ENCODE results near the gene AP1B1.

The AP1B1 gene

DNA sequence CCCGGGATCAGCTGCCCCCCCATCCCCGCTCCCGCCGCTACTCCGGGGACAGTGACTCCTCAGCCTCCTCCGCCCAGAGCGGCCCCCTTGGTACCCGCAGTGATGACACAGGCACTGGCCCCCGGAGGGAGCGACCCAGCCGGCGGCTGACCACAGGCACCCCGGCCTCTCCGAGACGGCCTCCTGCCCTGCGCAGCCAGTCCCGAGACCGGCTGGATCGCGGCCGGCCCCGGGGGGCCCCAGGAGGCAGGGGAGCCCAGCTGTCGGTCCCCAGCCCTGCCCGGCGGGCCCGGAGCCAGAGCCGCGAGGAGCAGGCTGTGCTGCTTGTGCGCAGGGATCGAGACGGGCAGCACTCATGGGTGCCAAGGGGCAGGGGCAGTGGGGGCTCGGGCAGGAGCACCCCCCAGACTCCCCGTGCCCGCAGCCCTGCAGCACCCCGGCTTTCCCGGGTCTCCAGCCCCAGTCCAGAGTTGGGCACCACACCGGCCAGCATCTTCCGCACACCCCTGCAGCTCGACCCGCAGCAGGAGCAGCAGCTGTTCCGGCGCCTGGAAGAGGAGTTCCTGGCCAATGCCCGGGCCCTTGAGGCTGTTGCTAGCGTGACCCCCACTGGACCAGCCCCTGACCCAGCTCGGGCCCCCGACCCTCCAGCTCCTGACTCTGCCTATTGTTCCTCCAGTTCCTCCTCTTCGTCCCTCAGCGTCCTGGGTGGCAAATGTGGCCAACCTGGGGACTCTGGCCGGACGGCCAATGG is 76.7 kb downstream of the AP1B1 start:
- no peak for DNase-seq

DNA sequence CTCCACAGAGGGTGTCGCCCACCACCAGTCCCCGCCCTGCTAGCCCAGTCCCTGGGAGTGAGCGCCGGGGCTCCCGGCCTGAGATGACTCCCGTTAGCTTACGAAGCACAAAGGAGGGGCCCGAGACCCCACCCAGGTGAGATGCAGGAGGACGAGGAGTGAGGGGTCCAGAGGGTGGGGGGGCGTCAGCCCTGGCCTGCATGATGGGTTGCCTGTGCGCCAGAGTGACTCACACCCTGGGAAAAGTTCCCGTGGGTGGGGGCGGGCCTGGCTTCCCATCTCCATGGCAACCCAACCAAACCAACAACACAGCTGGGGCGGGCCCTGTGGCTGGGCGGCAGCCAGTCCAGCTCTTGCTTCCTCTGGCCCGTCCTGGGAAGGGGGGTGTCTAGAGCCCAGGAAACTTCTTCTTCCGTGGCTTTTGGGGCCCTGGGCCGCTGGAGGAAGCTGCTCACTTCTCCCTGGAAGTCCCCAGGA is 77.5 kb downstream of the AP1B1 start:
- DNase-seq, result no peak

DNA sequence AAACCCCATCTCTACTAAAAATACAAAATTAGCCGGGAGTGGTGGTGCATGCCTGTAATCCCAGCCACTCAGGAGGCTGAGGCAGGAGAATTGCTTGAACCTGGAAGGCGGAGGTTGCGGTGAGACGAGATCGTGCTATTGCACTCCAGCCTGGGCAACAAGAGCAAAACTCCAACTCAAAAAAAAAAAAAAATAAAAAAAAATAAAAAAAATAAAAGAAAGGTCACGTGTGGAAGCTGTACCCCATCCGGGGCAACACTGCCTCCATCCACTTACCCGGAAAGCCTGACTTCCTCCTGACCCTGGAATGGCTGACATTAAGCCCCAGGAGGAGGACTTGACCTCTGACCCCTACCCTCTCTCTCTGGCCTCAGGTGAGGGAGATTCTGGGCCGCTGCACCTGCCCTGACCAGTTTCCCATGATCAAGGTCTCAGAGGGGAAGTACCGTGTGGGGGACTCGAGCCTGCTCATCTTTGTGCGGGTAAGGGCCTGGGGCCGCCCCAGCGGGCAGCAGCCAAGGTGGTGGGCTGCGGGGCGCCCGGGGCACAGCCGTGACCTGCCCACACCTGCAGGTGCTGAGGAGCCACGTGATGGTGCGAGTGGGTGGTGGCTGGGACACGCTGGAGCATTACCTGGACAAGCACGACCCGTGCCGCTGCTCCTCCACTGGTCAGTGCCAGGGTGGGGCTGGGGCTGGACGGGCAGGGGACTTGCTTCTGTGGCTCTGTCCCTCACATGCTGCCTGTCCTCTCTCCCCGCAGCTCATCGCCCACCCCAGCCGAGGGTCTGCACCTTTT is 78.1 kb downstream of the AP1B1 start:
- no peak for DNase-seq

DNA sequence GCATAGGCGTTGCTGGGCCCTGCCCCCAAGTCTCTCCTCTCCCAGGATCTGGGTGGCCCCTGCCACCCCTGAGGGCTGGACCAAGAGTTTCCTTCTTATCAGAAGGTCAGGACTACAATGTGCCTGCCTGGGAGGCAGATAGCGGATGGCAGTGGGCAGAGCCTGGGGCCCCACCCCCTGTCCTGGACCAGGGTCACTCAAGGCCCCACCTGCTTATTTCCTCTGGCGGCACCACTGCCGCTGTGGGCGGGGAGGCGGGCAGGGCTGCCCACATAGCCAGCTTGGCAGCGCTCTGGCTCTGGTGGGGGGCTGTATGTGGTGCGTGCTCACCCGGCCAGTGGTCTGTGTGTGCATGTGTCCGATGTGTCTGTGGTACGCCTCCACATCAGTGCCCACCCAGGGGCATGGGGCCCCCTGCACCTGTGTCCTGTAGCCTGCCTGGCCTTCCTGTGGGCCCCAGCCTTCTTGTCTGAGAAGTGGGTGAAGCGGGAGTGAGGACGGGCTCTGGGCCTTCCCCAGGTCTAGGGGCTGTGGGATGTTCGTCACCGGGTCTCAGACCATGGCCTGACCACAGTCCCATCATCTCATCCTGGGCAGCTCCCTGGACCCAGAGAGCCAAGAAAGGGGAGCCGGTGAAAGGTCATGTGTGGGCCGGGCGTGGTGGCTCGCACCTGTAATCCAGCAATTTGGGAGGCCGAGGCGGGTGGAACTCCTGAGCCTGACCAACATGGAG is 78.9 kb downstream of the AP1B1 start:
- no peak for DNase-seq

DNA sequence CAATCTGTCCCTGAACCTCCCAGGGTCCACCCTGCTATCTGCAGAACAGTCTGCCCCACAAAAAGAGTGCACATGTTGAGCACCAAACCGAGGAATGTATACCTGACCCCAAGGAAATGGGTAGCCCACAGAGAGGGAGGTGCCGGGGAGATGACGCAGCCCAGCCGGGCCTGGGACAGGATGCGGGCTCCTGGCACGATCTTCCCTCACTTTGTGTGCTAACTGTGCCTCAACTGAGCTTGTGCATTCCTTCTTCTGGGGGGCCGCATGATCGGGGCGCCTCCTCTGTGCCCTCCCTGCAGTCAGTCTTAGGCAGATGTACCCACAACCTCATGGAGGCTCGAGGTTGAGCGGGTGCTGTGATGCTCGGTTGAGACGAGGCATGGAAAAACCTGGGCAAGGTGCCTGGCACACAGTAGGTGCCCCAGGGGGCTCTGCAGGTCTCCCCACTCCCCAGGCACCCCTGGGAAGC is 79.5 kb downstream of the AP1B1 start:
- no peak for DNase-seq

DNA sequence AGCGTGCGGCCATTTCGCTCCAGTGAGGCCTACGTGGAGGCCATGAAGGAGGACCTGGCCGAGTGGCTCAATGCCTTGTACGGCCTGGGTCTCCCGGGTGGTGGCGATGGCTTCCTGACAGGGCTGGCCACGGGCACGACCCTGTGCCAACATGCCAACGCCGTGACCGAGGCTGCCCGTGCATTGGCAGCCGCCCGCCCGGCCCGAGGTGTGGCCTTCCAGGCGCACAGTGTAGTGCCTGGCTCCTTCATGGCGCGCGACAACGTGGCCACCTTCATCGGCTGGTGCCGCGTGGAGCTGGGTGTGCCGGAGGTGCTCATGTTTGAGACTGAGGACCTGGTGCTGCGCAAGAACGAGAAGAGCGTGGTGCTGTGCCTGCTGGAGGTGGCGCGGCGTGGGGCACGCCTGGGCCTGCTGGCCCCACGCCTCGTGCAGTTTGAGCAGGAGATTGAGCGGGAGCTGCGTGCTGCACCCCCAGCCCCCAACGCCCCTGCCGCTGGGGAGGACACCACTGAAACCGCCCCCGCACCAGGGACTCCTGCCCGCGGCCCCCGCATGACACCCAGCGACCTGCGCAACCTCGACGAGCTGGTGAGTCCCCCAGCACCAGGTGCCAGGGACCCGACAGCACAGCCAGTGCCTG is 80.1 kb downstream of the AP1B1 start:
- DNase-seq, result no peak

DNA sequence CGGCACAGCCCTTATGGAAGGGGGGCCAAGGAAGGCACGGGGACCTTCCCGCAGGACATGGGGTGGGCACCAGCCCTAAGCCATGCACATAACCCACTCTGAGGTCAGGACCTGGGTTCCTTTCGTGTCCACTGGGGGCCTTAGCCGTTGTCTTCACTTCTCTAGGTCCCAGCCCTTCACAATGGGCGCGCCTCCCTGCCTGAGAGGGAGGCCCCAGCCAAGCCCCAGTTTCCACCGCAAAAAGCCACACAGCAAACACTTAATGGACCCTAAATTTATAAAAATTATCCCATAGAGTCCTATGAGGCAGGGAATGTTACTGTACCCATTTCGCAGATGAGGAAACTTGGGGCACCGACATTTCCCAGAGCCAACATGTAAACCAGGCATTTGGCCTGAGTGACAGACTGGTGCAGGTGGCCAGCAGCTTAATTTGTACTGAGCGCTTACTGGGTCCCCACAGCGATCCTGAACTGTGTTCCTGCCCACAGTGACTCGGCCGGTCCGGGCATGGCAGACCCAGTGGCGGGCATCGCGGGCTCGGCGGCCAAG is 80.7 kb downstream of the AP1B1 start:
- DNase-seq, result no peak

DNA sequence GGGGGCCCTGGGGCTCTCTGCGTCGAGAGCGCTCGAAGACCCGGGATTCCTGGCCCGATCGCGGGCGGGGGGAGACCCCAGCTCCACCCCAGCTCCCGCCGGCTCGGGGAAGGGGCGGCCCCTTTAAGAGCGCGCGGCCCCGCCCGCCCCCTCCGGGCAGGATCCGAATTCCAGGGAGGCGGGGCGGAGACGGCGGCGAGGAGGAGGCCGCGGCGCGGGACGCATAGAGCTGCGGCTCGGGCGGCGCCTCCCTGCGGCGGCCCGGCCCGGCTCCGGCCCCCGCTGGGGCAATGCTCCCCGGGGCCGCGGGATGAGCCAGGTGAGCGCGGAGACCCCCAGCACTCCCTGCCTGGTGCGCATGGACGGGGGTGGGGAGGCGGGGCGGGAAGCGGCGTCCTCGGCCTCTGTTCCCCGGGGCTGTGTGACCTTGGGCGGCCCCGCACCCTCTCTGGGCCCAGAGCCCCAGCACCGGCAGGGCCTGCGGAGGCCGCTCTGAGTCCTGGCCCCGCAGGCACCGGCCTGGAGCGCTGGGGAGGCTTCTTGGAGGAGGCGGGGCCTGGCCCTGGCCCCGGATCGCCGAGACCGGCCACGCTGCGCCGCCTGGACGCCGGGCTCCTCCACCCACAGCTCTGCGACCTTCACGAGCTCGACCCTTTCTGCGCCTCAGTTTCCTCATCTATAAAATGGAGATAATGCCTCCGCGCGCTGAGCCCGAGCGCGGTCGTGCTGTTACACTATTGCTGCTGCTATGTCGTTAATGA is 81.4 kb downstream of the AP1B1 start:
- DNase-seq, result no peak

DNA sequence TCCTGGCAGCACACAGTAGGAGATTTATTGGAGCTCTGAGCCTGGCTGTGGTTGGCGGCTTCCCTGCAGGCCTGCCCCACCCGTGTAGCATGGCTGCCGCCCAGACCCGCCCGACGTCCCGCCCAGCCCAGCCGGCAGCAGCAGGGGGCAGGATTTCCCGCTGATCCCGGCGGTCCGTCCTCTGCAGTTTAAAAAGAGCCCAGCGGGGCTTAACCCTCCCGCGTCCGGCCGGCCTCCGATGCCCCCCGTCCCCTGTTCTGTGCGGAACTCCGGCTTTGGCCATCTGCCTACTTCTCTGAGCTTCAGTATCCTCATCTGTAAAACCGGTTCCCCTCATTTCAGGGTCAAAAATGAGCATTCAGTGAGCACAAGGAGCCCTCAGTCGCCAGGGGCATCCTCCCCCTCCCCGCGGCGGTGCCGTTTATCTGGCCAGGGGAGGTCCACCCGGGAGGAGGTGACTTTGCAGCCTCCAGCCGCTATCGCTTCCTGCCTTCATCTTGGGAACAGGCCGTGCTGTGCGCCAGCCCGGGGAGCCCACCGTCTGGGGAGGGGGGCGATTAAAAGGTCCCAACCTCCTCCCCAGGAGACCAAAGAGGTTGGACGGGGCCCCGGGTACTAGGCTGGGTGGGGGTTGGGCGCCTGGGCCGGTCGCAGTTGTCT is 82.1 kb downstream of the AP1B1 start, which contains the start of gene GAS2L1:
Gene GAS2L1 (plus strand): TSS at position 476 of the 660 bp plus-strand sequence. CDS start 1,456 bp downstream, outside the sequence.
- DNase-seq, result no peak

DNA sequence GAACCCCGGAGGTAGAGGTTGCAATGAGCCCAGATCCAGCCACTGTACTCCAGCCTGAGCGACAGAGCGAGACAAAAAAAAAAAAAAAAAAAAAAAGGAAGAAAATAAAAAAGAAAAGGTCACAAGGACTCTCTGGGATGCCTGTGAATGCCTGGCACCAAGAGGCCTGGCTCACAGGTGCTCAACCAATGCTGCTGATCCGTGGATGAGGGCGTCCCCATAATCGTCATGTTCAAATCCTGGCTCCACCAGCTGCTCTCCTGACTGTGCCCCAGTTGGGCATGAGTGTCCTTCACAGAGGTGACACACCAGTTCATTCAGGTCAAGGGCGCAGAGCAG is 82.6 kb downstream of the AP1B1 start:
- no peak for DNase-seq

DNA sequence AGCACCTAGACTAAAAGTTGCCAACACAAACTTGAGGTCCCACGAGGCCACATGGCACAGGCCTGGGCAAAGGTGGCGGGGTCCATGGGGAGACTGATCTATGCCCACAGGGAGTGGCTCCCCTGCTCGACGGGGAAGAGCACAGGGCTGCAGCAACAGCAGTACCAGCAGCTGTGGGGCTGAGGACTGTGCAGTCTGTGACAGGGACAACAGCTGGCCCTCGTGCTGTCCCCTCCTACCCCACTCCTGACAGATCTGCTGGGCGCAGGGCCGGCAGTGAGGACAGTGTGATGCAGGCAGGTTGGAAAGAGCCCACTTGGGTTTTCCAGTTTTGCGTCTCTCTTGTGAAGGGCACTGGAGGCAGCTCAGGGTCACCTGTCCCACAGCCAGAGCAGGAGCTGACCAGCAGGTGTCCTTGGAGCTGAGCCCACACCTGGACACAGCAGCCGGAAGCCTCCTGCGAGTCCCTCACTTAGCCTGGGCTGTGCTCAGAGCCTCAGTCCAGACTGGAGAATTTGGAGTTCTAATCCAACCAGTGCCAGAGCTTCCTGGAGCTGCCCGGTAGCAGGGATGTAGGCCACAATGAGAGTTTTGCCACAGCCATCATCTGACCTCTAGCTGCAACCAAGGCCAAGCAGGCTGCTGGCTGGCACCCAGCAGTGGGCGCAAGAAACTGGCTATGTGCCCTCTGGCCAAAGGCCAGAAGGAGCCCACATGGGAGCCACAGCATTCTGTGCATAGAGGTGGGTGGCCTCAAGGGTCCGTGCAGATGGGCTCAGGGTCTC is 85.5 kb downstream of the AP1B1 start:
- DNase-seq, result no peak

DNA sequence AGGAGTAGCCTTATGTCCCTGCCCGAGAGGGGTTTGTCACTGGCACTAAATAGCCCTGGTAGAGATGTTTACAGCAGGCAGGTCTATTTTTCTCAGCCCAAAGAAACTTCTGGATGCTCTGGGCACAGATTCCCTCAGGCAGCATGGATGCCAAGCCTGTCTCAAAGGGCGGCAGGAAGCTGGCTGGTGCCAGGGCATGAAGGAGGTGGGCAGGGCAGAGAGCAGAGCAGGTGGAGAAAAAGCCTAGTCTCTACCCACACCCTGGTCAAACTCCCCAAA is 86.0 kb downstream of the AP1B1 start:
- DNase-seq, result no peak

DNA sequence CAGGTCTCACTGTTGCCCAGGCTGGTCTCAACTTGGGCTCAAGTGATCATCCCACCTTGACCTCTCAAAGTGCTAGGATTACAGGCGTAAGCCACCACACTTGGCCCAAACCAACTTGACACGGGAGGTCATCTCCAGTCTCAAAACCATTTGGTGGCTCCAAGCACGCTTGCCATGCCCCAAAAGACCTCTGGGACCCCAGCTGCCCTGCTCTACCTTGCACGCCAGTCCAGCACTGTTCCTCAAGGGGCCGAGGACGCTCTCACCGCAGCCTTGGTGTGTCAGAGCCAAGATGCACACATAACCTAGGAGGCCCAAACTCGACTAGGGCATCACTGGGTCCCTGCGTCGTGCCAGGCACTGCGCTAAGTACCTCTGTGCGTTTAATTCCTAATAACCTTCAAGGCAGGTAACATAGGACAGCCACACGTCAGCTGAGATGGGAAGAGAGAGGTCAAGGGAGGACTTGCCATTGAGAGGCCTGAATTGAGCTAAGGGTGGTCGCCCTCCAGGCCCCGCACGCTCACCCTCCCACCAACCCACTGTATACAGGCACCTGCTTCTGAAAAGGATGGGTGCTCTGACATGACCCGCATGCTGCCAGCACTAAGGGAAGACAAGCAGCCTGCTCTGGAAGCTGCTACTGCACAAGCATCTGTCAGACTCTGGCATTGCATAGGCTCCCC is 86.5 kb downstream of the AP1B1 start:
- no peak for DNase-seq

DNA sequence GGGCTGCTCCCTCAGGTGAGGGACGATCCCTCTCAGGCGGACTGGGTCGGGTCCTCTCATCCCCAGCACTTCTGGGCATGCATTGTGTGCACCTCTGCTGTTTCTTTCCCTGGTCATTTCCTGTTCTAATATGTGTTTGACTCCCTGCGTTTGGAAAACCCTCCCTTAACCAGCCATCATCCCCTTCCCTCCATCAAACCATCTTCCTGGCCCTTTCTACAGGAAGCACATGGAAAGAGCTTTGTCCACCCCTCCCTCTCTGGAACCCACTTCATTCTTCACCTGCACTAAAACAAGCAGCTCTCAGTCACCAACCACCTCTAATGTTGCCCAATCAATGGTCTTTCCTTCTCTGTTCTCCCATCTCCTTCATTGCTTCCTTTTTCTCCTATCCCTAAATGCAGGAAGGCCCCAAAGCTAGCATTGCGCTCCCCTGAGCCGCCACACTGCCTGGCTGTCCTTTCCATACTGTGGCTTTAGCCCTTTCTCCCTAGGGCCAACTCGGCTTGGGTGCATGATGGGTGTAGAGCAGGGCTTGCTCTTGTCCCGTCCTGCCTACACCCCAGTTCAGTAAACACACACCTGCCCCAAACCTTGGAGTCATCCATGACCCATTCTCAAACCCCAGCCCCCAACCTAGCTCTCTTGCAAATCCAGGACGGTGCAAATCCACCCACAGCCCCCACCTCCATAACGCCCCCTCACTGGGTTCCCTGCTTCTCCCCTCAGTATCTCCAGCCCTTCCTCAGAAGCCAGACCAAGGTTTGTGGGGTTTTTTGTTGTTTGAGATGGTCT is 87.4 kb downstream of the AP1B1 start:
- no peak for DNase-seq

DNA sequence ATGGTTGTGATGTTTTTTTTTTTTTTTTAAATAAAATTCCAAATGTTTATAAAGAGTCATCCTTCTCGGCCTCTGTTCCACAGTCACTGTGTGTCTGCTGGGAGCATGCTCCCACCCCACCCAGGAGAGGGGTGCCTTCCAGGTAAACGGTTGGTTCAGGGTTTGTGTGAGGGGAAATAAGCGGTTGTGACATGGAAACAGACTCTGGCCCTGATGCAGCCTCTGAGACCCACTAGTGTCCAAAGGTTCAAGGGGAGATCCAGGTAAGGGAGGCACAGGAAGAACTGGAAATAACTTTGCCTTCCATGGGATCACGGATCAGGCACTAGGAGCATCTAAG is 87.9 kb downstream of the AP1B1 start:
- no peak for DNase-seq

DNA sequence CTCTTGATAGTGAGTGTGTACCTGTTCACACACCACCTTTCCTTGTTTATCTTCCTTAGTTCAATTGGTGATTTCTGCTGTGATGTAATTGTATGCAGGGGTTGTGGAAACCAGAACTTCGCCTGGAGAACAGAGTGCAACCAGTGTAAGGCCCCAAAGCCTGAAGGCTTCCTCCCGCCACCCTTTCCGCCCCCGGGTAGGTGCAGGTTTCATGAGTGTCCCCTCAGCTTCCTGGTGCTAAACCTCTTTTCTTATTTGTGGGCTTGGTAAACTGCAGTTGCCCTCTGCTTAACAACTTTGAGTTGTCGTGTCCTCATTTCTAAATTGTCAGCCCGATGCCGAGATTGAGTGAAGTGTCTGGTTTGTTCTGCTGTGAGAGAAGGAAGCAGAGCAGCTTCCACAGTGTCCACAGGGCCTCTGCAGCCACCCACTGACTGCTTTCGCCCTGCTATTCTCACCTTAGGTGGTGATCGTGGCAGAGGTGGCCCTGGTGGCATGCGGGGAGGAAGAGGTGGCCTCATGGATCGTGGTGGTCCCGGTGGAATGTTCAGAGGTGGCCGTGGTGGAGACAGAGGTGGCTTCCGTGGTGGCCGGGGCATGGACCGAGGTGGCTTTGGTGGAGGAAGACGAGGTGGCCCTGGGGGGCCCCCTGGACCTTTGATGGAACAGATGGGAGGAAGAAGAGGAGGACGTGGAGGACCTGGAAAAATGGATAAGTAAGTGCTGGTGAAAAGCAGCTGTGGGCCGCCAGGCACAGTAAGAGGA is 89.1 kb downstream of the AP1B1 start:
- no peak for DNase-seq

DNA sequence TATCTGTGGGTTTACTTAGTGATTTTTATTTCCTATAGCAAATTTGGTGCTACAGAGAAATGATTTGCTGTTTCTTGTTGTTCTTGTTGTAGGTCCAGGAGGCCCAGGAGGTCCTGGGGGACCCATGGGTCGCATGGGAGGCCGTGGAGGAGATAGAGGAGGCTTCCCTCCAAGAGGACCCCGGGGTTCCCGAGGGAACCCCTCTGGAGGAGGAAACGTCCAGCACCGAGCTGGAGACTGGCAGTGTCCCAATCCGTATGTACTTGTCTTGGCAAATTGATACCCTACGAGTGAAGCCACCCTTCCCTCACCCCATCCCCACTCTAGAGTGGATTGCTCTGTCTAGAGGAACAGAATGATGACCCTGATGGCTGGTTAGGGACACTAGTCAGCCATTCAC is 89.7 kb downstream of the AP1B1 start:
- no peak for DNase-seq

DNA sequence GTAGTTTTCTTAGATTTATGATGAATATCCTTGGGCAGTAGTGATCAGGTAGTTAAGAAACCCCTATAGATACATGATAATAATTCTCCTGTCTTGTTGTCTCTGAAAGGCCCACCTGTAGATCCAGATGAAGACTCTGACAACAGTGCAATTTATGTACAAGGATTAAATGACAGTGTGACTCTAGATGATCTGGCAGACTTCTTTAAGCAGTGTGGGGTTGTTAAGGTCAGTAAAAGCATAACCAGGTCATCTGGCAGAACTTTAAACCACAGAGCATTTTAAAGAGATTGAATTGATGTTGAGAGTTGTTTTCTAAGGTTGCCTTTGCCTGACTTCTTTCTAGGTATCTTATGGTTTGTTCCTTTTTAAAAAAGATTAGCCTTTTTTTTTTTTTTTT is 96.0 kb downstream of the AP1B1 start:
- no peak for DNase-seq

DNA sequence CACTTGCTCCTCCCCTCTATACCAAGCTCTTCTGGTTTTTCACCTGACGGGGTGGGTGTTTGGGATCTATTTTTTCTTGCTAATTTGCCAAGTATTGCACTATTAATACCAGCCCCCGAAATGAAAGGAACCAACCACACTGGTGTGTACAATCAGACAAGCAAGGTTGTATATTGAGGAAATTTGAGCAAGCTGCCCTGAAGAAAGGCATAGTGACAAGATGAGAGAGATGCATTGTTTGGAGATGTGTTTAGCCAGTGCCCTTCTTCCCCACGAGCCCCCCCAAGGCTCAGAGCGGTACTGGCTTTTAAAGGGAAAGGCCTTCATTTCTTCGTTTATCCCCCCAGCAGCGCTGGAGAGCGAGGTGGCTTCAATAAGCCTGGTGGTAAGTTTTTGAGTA is 97.2 kb downstream of the AP1B1 start:
- no peak for DNase-seq

All from NCI-H187 treated with DMSO at 0.1 percent for 48 hours (cell line).